NCI-H226 (cell line): ENCODE measurements around the gene PSORS1C2.
"Not testable (repeated sequence)": the region's sequence is repeated elsewhere in the genome, so short reads cannot be mapped to it uniquely, and the experiment has no call there.

ENCODE experiments used
- DNase-seq: peaks from one replicate; pipeline ENCODE4 v3.0.0-alpha.2; 2015

Gene PSORS1C2

GRCh38 chr6:31138982-31139381 lies at the start of gene PSORS1C2:
TSS of gene PSORS1C2 (minus strand) at chr6:31139066. CDS start at chr6:31139026, 40 bp downstream.
- DNase-seq = no peak

- DNase-seq = peak; percentile 32
Observed at GRCh38 chr6:31187780-31188194, 48.9 kb upstream of the PSORS1C2 start.

GRCh38 chr6:31186052-31186734 lies 47.3 kb upstream of the PSORS1C2 start:
- no peak for DNase-seq

- not testable (repeated sequence) for DNase-seq
Observed at GRCh38 chr6:31185695-31186051, 46.8 kb upstream of the PSORS1C2 start.

- not testable (repeated sequence) for DNase-seq
Observed at GRCh38 chr6:31183859-31184258, 45.0 kb upstream of the PSORS1C2 start.

- DNase-seq = not testable (repeated sequence)
Observed at GRCh38 chr6:31183287-31183686, 44.4 kb upstream of the PSORS1C2 start.

- no peak for DNase-seq
Observed at GRCh38 chr6:31180500-31180899, 41.6 kb upstream of the PSORS1C2 start.

GRCh38 chr6:31179896-31180295 lies 41.0 kb upstream of the PSORS1C2 start:
- DNase-seq = no peak

- no peak for DNase-seq
Observed at GRCh38 chr6:31179042-31179386, 40.1 kb upstream of the PSORS1C2 start.

GRCh38 chr6:31178143-31179041 lies 39.5 kb upstream of the PSORS1C2 start:
- DNase-seq = peak; percentile 31

- DNase-seq = peak; percentile 76
Observed at GRCh38 chr6:31175971-31176370, 37.1 kb upstream of the PSORS1C2 start.

GRCh38 chr6:31174378-31174777 lies 35.5 kb upstream of the PSORS1C2 start:
- no peak for DNase-seq

- no peak for DNase-seq
Observed at GRCh38 chr6:31173406-31173805, 34.5 kb upstream of the PSORS1C2 start.

- DNase-seq = no peak
Observed at GRCh38 chr6:31172973-31173384, 34.1 kb upstream of the PSORS1C2 start.

GRCh38 chr6:31171931-31172905 lies 33.4 kb upstream of the PSORS1C2 start:
- no peak for DNase-seq

- DNase-seq = no peak
Observed at GRCh38 chr6:31170987-31171671, 32.3 kb upstream of the PSORS1C2 start.

GRCh38 chr6:31170600-31170881 lies 31.7 kb upstream of the PSORS1C2 start, which contains the start of gene POU5F1:
TSS of gene POU5F1 (minus strand) at chr6:31170682. CDS start at chr6:31170620, 62 bp downstream.
- no peak for DNase-seq

- DNase-seq = not testable (repeated sequence)
Observed at GRCh38 chr6:31169858-31170599, 31.2 kb upstream of the PSORS1C2 start.

- DNase-seq = no peak
Observed at GRCh38 chr6:31169123-31169857, 30.4 kb upstream of the PSORS1C2 start.

GRCh38 chr6:31168606-31169005 lies 29.7 kb upstream of the PSORS1C2 start:
- no peak for DNase-seq

- DNase-seq = no peak
Observed at GRCh38 chr6:31165986-31166385, 27.1 kb upstream of the PSORS1C2 start.
